Stimulated activated naive CD8-positive, alpha-beta T cell treated with anti-CD3 and anti-CD28 coated beads, Interleukin-15, amount 100 ng/mL, for 72 hours (primary cell): Measurements from ENCODE around the gene POMGNT2.

ENCODE experiments used
- ATAC-seq: fragments of 150-1000 bp; cut with Tn5 transposase; 2 replicates; pipeline ENCODE4 v1.10.0; 2021; ENCODE audit warnings: mild to moderate bottlenecking, moderate library complexity
- DNase-seq, 2 donors: peaks; one replicate each; pipeline ENCODE4 v3.0.0; 2021 to 2022
- H3K27ac Mint-ChIP-seq, 2 donors: one replicate each; pipeline ENCODE4 v1.8.0; 2022; ENCODE audit warnings: mild to moderate bottlenecking in 2 of 2, mixed read lengths in 2 of 2, moderate library complexity in 2 of 2
- H3K27me3 Mint-ChIP-seq: one replicate; pipeline ENCODE4 v1.8.0; 2022; ENCODE audit warnings: mixed read lengths
- H3K4me1 Mint-ChIP-seq: one replicate; pipeline ENCODE4 v1.8.0; 2022; ENCODE audit warnings: mild to moderate bottlenecking, mixed read lengths
- H3K4me3 Mint-ChIP-seq, 2 donors: one replicate each; pipeline ENCODE4 v1.8.0; 2022; ENCODE audit warnings: mild to moderate bottlenecking in 2 of 2, mixed read lengths in 2 of 2, moderate library complexity in 1 of 2
- H3K9me3 Mint-ChIP-seq, 2 donors: one replicate each; pipeline ENCODE4 v1.8.0; 2022; ENCODE audit warnings: mixed read lengths in 2 of 2

Gene POMGNT2

GRCh38 chr3:43090238-43090637, 15.6 kb downstream of the POMGNT2 start:
- DNase-seq, result no peak
- Mint-ChIP-seq H3K9me3 (peaks cover 0 to 2% of the 10 kb centered on the region in 2 donors), H3K4me3 (no peak overlapping the region), H3K27ac (no peak overlapping the region), H3K27me3 (no peaks in the 10 kb centered on the region), H3K4me1 (peaks cover 14% of the 10 kb centered on the region)
- ATAC-seq, result no peak

DNA sequence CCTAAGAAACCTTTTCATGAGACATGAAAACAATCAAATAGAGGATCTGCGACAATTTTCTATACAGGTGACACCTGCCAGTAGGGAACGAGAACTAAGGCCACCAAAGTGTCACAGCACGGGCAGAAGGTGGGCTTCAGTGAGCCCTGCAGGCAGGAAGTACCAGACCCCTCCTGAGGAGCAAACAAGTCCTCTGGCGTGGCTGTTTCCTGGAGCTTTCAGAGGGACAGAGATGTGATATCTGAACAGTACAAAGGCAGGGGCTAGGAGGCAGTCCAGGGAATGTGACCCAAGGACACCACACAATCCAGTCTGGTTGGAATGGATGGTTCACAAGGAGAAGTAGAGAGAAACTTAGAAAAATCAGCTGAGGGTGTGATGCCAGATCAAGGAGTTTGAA, 16.8 kb downstream of the POMGNT2 start:
- DNase-seq, result no peak
- peaks cover 4 to 14% of the 10 kb centered on the region in 2 donors for H3K9me3 Mint-ChIP-seq
- H3K4me3 Mint-ChIP-seq, result no peak overlapping the region
- no peaks in the 10 kb centered on the region for H3K27me3 Mint-ChIP-seq
- no peak overlapping the region for H3K27ac Mint-ChIP-seq
- H3K4me1 Mint-ChIP-seq, result peaks cover 14% of the 10 kb centered on the region
- no peak for ATAC-seq

GRCh38 chr3:43087249-43087776, 18.6 kb downstream of the POMGNT2 start:
- Mint-ChIP-seq H3K27ac (no peak overlapping the region), H3K27me3 (no peaks in the 10 kb centered on the region), H3K4me3 (no peak overlapping the region), H3K4me1 (peaks cover 6% of the 10 kb centered on the region), H3K9me3 (peaks cover 9 to 31% of the 10 kb centered on the region in 2 donors)
- ATAC-seq, result no peak
- no peak for DNase-seq

- no peak for DNase-seq
- ATAC-seq, result no peak
- H3K27me3 Mint-ChIP-seq, result no peaks in the 10 kb centered on the region
- no peak overlapping the region for H3K4me3 Mint-ChIP-seq
- H3K27ac Mint-ChIP-seq, result no peak overlapping the region
- peaks cover 9 to 32% of the 10 kb centered on the region in 2 donors for H3K9me3 Mint-ChIP-seq
- H3K4me1 Mint-ChIP-seq, result peaks cover 6% of the 10 kb centered on the region
Observed at GRCh38 chr3:43086460-43087165, 19.3 kb downstream of the POMGNT2 start.

DNA sequence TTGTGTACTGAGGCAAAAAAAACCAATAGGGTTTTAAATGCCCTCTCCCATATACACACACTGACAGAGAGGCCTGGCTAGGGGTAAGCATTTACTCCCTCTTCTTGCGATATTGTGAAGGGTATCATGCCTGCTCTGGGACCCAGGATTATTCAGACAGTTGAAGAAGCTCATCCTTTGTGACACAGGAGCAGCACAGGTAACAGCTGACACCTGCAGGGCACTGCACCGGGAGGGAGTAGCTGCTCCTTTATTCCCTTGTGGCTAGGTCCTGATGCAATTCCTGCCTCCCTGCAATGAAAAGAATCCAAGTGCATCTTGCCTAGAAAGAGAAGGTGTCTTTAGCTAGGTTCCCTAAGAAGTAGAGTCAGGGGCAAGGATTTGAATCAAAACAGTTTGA, 23.4 kb downstream of the POMGNT2 start:
- Mint-ChIP-seq H3K27ac (no peak overlapping the region), H3K9me3 (peaks cover 9 to 48% of the 10 kb centered on the region in 2 donors)

GRCh38 chr3:43081796-43082195, 24.1 kb downstream of the POMGNT2 start:
- H3K27me3 Mint-ChIP-seq, result no peaks in the 10 kb centered on the region
- no peak for ATAC-seq
- H3K9me3 Mint-ChIP-seq, result peaks cover 9 to 48% of the 10 kb centered on the region in 2 donors
- H3K27ac Mint-ChIP-seq, result no peak overlapping the region
- H3K4me1 Mint-ChIP-seq, result peaks cover 3% of the 10 kb centered on the region
- DNase-seq, result no peak
- H3K4me3 Mint-ChIP-seq, result no peak overlapping the region

More for the DNA sequence above, 23.4 kb downstream of the POMGNT2 start:
- Mint-ChIP-seq H3K4me3 (no peak overlapping the region), H3K4me1 (peaks cover 6% of the 10 kb centered on the region), H3K27me3 (no peaks in the 10 kb centered on the region)
- DNase-seq (no peak), ATAC-seq (no peak)

- peak overlapping the region in 1 of 2 donors; percentile 21 for H3K27ac Mint-ChIP-seq
- H3K9me3 Mint-ChIP-seq, result peaks cover 9 to 48% of the 10 kb centered on the region in 2 donors
- H3K4me1 Mint-ChIP-seq, result no peaks in the 10 kb centered on the region
- H3K4me3 Mint-ChIP-seq, result no peak overlapping the region
- no peaks in the 10 kb centered on the region for H3K27me3 Mint-ChIP-seq
- no peak for DNase-seq
- ATAC-seq, result no peak
Observed at GRCh38 chr3:43080726-43081568, 24.9 kb downstream of the POMGNT2 start.

DNA sequence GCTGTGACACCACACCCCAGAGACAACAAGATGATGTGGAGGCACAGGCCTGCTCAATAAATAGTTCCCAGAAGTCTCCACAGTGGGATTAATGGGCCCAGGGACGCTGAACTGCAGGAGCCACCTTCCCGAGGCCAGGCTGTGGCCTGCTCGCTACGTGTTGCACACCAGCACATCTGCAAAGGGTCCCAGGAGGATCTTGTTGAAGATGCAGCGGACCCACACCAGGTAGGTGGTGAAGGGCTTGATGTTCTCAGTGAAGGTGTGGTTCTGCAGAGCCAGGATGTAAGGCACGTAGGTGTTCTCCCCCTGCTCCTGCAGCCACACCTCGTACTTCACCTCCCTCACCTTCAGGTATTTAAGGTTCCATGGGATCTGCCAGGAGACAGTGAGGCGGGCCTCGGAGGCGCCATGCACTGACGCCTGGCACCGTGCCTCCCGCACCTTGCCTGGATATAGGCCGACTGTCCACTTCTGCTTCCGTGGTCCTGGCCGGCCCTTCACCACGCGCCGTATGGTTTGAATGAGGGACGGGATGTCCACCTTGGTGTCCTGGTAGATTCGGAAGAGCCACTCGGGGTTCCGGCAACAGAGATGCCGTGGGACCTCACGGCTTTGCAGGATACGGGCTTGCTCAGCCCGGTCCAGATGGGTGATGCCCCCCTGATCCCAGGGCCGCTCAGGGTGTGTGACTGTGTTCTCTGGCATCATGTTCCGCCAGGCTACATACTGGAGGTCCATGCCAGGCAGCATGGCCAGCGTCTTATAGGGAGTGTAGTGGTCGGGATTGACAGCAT, 26.1 kb downstream of the POMGNT2 start:
- DNase-seq (no peak), ATAC-seq (no peak)
- Mint-ChIP-seq H3K27ac (no peak overlapping the region), H3K27me3 (no peaks in the 10 kb centered on the region), H3K9me3 (peaks cover 6 to 41% of the 10 kb centered on the region in 2 donors), H3K4me3 (no peak overlapping the region), H3K4me1 (no peaks in the 10 kb centered on the region)

- DNase-seq, result no peak
- no peak overlapping the region for H3K4me3 Mint-ChIP-seq
- no peaks in the 10 kb centered on the region for H3K4me1 Mint-ChIP-seq
- no peaks in the 10 kb centered on the region for H3K27me3 Mint-ChIP-seq
- no peak overlapping the region for H3K27ac Mint-ChIP-seq
- no peak for ATAC-seq
- H3K9me3 Mint-ChIP-seq, result peaks cover 0 to 21% of the 10 kb centered on the region in 2 donors
Observed at GRCh38 chr3:43077707-43078106, 28.2 kb downstream of the POMGNT2 start.

DNA sequence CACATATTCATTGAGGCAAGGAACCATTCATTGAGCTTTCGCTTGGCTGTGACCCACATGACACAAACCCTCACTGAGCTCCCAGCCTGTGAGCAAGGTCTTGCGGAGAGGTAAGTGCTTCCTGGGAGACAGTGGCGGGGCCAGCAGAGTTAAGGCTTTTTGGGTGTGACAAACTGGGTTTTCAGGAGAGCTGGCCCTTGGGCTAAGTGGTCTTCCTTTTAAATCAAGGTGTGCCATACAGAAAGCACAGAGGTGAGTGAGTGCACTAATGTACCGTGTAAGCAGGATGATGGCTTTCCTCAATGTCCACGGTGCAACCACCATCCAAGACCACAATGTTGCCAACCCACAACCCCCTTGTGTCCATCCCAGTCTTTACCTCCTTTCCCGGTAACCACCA, 28.6 kb downstream of the POMGNT2 start:
- Mint-ChIP-seq H3K4me3 (no peak overlapping the region), H3K27ac (no peak overlapping the region), H3K4me1 (no peaks in the 10 kb centered on the region), H3K9me3 (peaks cover 0 to 17% of the 10 kb centered on the region in 2 donors), H3K27me3 (no peaks in the 10 kb centered on the region)
- DNase-seq (no peak), ATAC-seq (no peak)

DNA sequence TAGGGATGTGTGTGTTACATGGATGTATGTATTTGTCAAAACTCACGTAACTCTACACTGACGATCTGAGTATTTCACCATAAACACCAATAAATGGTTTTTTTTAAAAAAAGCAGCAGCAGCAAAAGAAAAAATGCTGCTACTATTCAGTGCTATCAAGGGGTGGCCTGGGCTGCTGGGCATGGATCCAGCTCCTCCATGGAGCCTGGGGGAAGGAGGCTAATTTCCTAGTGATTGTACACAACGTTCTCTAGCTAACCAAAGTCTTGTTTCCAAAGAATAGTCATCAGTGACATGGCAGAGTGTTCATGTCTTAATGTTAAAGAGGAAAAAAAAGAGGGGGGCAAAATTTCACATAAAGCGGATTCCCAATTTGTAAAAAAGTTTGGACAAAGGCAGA, 29.0 kb downstream of the POMGNT2 start:
- H3K9me3 Mint-ChIP-seq, result peaks cover 0 to 17% of the 10 kb centered on the region in 2 donors
- no peaks in the 10 kb centered on the region for H3K27me3 Mint-ChIP-seq
- no peak overlapping the region for H3K4me3 Mint-ChIP-seq
- no peaks in the 10 kb centered on the region for H3K4me1 Mint-ChIP-seq
- H3K27ac Mint-ChIP-seq, result no peak overlapping the region
- no peak for DNase-seq
- no peak for ATAC-seq

DNA sequence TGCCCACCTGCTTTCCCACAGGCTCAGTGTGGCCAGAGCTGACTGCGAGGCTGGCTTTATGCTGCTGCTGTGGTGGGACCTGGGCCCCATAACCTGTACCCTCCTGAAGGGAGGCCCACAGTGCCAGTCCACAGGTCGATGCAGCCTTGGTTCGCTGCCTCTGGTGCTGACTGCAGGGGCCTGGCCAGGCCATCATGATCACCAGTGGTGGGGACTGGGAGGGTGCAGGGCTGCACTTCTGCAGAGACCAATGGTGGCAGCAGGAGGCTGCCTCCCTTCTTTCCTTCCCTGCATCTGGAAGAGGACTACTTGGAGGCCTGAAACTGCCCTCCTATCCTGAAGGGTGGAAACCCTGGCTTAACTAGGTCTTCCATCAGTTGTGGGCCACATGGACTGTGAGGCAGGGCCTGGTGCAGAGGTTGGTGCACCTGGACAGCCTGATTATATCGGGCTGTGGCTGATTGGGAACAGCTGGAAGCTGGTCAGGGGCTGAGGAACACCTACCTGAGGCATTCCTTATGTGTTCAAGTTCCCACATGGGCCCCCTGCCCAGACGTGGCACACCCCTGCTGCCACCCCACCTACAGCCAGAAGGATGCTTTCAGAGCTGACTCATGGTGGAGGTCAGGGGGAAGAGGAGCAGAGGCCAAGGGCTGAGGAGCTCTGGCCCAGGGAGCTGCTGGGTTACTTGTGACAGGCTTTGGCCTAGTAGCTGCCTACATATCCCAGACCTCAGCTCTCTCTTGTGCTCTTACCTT, 29.8 kb downstream of the POMGNT2 start:
- DNase-seq, result no peak
- Mint-ChIP-seq H3K27me3 (no peaks in the 10 kb centered on the region), H3K4me3 (no peak overlapping the region), H3K27ac (no peak overlapping the region), H3K4me1 (no peaks in the 10 kb centered on the region), H3K9me3 (peaks cover 0 to 14% of the 10 kb centered on the region in 2 donors)
- ATAC-seq, result peak; percentile 23

DNA sequence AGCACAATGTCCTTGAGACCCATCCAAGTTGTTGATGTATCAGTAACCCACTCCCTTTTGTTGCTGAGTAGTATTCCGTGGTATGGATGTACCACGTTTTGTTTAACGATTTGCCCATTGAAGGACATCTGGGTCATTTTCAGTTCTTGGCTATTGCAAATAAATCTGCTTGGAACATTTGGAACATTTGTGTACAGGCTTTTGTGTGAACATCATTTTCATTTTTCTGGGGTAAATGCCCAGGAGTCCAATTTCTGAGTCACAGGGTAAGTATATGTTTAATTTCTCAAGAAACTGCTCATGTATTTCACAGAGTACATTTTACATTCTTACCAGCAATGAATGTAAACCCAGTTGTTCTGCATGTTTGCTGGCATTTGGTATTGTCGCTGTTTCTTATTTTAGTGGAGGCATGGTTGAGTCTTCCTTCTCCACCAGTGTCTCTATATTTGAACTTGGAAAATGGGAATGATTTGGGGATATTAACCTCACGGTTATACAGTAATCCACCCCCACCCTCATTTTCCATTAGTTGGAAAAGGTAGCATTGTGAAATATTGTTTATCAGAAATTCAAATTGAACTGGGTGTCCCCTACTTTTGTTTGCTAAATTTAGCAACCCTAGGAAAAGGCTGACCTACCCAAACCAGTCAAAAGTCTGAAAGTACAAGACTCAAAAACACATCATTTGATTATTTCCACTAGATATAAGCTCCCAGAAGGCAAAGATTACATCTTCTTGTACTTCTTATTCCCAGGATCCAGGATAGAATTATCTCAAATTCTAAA, 30.8 kb downstream of the POMGNT2 start:
- no peaks in the 10 kb centered on the region for H3K4me1 Mint-ChIP-seq
- H3K4me3 Mint-ChIP-seq, result no peak overlapping the region
- no peaks in the 10 kb centered on the region for H3K27me3 Mint-ChIP-seq
- DNase-seq, result no peak
- H3K9me3 Mint-ChIP-seq, result peaks cover 0 to 4% of the 10 kb centered on the region in 2 donors
- no peak overlapping the region for H3K27ac Mint-ChIP-seq
- ATAC-seq, result no peak

DNA sequence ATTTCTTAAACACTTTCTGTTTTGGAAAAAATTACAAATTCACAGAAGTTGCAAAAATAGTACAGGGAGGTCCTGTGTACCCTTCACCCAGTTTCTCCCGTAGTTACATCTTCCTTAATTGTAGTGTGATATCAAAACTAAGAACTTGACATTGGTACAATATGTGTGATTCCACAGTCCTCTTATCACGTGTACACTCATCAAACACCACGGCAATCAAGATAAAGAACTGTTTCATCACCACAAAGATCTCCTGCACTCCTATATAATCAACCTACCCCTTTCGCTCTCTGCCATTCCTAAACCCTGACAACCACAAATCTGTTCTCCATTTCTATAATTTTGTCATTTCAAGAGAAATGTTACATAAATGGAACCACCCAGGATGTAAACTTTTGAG, 31.4 kb downstream of the POMGNT2 start:
- DNase-seq (no peak), ATAC-seq (no peak)
- Mint-ChIP-seq H3K4me1 (no peaks in the 10 kb centered on the region), H3K4me3 (no peak overlapping the region), H3K9me3 (no peaks in the 10 kb centered on the region), H3K27me3 (no peaks in the 10 kb centered on the region), H3K27ac (no peak overlapping the region)
